Activated naive CD4-positive, alpha-beta T cell treated with Interleukin-2 at 50 U/mL for 16 hours (primary cell): Measurements from ENCODE around the gene ALDOC.
"Not testable (repeated sequence)": the region's sequence is repeated elsewhere in the genome, so short reads cannot be mapped to it uniquely, and the experiment has no call there.

Experiments
- DNase-seq: peaks from one replicate; pipeline ENCODE4 v3.0.0-alpha.2; 2020

Gene ALDOC

DNA sequence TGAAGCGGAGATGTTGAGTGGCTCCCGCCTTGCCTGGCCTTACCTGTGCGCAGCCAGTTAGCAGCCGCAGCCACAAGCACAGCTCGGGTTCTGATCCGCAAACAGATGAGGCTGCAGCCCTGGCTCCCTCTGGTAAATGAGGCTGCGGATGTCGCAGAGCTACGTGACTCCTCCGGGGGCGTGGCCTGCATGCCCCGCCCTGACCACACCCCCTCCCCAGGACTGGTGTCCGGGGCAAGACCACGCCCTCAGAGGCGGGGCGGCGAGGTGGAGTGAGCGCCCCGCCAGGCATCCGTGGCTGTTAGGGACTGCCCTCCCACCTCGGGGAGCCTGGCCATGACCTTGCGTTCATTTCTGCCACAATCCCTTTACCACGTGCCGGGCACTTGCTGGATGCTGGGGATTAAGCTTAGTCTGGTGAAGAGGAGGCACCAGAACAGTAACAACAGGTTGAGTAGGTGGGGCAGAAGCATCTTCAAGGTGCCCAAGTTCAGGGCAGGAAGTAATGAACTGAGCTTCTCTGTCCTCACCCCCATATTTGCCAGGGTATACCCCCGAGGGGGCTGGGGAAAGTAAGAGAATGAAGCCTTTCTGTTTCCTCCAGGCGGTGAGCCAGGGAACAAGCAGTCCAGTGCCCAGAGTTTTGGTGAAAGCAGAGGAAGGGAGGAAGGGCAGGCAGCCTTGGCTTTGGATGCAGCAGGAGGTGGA, at the start of gene ALDOC:
Gene ALDOC, minus strand, starts transcription at position 138 of the 708 bp plus-strand sequence. CDS start 1,363 bp downstream, outside the sequence.
- DNase-seq = peak; percentile 98

- DNase-seq = no peak
Observed at GRCh38 chr17:28624148-28624547, 47.5 kb upstream of the ALDOC start.

GRCh38 chr17:28623696-28624095, 47.0 kb upstream of the ALDOC start:
- DNase-seq = no peak

DNA sequence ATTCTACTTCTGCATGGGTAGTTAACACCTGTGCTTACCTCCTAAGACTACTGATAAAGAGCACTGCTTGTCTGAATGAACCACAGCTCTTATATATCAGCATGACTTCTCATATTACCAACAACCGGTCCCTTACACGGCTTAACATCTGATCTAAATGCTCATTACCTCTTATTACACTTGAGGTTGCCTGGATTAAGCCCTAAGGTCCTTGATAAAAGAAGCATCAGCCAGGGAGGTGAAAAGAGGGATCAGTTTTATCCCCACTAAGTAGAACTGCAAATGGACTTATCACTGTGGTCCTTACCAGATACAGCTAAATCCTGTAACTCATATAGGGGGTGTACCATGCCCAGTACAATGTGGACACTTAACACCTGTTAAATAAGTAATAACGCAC, 45.5 kb upstream of the ALDOC start:
- DNase-seq = no peak

GRCh38 chr17:28620010-28620409, 43.3 kb upstream of the ALDOC start:
- no peak for DNase-seq

DNA sequence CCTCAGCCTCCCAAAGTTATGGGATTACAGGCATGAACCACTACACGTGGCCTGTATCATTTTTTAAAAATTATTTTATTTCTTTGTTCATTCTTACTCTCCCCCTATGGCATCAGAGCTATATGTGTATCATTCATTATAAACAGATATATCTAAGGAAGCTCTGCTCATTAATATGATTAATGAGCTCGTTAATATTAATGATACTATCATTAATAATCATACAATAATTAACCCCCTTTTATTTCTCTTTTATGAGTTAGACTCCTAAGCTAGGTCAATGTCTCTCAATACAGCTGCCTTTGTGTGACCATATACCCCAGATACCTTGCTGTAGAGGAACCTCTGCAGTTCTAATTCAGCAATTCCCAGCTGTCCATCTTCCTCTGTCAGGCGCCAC, 41.8 kb upstream of the ALDOC start:
- no peak for DNase-seq

DNA sequence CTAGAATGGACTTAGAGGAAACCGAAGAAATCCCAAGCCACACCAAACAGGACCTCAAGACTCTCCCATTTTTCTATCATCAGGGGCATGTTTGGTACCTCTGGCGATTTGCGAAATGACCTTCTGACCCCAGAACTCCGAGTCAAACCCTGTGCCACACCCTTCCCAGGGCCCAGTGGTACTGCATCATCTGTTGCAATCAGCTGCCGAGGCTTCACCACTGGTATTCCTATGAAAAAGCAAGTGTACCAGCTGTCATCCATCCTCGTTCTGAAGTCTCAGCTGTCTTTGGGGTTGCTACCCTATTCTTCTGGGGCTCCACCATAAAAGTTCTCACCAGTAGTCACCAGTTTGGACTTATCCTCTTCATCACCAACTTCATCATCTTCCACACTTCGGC, 39.6 kb upstream of the ALDOC start:
- DNase-seq = no peak

GRCh38 chr17:28615260-28615940, 38.7 kb upstream of the ALDOC start:
- no peak for DNase-seq

DNA sequence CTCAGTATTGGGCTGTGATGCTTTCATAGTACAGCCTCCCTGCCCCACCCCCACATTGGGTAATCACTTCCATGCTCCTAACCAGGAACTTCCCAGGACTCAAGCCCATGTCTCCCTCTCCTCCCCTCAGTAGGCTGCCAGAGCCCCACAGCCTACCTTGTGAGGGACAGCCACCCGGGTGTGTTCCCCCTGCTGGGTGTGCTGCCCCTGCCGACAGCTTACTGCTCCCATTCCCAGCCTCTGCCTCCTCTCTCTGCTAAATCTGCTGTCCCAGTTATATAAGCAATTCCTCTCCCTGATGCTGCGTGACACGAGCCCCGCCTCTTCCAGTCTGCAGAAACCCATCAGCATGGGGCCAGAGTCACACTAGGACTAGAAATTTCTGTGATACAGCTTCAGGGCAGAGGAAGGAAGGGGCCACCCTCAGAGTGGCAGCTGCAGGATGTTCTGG, 37.3 kb upstream of the ALDOC start, which contains the start of gene RSKR:
Gene RSKR, minus strand, starts transcription at position 255 of the 451 bp plus-strand sequence. Its CDS starts 24 bp downstream, at position 231.
- DNase-seq = no peak

- DNase-seq = peak; percentile 29
Observed at GRCh38 chr17:28612936-28613872, 36.5 kb upstream of the ALDOC start.

DNA sequence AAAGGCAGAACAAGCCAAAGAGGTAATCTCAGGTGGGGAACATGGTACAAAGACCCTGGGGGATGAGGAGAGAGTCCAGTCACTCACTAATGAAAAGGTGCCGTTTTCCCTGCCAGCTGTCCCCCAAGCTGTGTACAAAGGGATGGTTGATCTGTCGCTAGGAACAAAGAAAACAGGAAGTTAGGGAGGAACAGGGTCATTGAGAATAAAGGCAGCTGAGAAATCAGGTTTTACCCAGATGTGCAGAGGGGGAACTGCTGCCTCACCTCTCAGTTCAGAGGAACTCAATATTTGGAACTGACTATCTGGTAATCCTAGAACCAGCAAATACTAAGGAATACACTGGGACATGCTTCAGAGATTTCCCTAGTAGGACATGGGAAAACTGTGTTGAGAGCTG, 35.8 kb upstream of the ALDOC start:
- DNase-seq = no peak

DNA sequence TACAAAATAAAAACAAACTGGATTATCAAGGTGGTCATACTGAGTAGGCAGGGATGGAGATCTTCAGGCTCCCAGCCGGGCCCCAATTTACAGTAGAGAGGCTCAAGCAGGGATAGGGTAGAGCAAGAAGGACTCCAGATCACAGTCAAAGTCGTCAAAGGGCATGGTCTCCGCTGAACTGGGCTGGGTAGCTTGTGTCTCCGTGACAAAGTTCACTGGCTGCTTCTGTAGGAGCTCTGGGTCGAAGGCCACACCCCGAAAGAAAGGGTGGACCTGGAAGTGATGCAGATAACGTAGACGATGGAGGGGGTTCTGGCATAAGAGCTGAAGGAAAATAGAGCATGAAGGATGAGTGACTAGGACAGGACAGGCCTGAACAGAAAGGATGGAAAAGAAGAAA, 33.7 kb upstream of the ALDOC start:
- no peak for DNase-seq

GRCh38 chr17:28604031-28604430, 27.3 kb upstream of the ALDOC start:
- DNase-seq = not testable (repeated sequence)

DNA sequence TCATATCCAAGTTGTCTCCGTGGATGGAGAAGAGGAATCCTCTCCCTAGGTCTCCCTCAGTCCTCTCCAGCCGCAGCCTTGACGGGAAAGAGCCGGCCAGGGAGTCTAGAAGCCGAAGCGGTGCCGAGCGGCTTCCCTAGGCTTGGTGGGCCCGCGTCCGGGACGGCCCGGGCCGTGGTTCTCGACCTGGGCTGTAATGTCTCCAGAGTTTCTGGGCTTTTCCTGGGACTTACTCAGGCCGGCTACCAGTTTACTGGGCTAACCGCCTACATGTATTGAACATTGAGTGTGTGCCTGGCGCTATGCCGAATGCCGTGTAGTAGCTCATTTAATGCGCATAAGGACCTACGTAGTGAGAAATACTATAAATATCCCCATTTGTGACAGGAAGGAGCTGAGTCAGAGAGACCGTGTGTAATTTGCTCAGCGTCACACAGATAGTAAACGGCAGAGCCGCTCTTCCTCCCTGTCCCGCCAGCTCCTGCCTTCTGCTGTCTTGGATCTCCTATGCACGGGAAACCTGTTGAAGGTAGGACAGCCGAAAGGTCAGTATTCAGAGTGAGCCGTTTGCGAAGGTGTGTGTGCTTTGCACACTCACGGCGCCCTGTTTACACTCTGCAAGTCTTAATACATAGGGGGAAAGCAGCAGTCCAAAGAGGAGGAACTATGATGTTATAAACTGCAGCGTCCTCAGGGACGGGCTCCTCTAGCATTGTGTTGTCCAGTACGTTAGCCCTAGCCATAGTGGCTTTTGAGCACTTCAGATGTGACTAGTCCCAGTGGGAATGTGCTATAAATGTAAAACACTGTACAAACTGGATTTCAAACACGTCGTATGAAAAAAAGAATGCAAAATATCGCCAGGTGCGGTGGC, 22.9 kb upstream of the ALDOC start:
- peak; percentile 72 for DNase-seq

DNA sequence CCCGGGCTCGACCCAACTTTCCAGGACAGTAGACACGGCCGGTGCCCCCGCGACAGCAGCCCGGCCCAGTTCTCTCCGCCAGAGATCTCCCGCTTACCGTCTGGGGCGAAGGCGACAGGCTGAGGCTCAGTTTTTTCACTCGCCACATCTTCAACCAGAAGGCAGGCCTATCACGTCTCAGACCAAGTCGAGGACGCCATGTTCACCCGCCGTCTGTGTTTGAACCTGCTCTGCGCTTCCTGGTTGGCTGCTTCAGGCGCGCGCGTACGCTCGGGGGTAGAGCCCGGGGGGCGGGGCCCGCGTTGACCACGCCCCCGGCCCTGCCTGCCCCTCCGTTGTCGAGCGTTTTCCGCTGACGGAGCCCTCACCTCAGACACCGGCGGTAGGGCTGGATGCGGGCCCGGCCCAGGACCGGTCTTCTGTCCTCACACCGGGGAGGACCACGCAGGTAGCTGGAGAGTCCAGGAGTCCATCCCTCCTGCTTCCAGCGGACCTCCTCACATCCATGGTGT, 22.2 kb upstream of the ALDOC start, which contains the start of gene SPAG5:
Gene SPAG5, minus strand, starts transcription at position 227 of the 512 bp plus-strand sequence. Its CDS starts 79 bp downstream, at position 148.
- peak; percentile 94 for DNase-seq

DNA sequence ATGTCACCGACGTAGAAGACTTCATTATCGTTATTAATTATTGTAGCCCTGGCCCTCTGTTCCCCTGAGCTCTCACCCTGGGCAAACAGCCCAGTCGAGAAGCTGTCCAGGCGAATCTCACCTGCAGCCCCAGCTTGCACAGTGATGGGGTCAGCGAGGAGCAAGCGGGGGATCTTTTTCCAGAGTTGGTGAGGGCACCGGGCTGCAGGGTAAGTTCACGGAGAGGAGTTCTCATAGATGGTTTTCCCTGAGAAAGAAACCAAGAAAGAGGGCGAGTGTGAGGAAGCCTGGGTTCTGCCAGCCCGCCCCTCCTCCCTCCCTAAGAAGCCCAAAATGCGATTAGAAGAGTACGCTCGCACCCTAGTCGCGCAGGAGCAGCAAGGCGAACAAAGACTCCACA, 21.7 kb upstream of the ALDOC start:
- no peak for DNase-seq

DNA sequence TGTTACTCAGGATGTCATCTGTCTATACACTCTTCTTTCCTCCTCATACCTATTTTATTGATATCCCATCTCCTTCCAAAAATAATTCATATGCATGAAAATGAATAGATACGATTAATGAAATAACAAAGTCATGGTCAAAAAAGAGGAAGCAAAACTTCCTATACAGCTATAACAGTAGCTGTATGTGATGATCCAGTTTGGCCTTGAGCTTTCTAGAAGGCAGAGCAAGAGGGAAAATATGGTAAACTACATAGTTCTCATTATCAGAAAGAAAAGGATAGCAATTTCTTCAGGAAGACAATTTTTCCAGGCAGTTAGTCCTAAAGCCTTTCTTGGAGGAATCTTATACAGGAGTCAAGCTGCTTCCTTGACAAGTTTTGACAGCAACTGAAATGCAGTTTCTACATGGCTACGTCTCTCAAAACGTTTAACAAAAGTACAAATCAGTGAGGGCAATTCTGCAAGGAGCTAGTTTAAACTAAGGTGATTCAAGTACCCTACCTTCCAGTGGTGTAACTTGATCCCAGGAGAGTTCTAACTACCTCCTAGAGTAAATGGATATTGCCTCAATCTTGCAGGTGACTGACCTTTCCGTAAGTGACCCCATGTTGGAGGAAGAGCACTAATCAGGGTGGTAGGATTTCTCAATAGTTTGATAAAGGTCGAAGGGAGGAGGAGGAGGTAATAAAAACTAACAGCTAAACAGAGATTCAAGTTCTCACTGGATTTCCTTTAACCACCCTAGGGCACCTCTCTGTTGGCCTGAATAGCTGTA, 21.1 kb upstream of the ALDOC start:
- no peak for DNase-seq

- DNase-seq = no peak
Observed at GRCh38 chr17:28592260-28592659, 15.6 kb upstream of the ALDOC start.

GRCh38 chr17:28585851-28586250, 9.2 kb upstream of the ALDOC start:
- DNase-seq = no peak

DNA sequence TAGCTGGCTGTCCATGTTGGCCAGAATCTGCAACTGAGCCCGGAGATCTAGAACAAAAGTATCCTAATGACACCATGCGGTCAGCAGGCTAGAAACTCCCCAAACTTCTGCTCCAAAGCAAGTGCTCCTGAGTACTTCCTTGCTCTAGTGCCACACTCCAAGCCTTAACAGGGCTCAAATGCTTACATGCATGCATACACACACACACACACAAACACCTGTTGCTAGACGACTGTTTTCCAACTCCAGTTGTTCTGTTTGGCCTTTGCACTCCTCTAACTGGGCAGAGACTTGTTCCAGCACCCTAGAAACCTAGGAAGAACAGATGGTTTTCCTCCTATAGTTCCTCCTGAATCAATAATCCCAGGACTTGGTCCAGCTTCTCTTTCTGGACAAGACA, 7.7 kb upstream of the ALDOC start:
- DNase-seq = no peak

DNA sequence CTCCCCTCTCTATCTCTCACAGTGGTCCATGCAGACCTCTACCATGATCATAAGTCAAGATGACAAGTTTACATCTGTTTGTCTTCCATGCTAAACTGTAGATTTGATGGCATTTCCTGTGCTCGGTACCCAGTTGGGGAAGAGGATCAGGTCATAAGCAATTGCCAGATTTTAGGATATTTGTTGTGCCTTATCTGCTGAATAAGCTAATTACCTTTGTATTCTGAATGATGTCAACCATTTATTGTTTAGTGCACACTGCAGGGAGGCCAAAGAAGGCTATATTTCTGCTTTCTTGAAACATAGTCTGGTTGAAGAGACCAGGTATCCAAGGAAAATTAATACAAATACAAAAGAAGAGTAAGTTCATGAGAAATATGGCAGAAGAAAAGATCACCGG, 5.8 kb upstream of the ALDOC start:
- DNase-seq = no peak
